Measurements from ENCODE around the gene IRX3. TPM values are rescaled to one million over a fixed set of nuclear protein-coding genes. Genes with fewer than 3 reads are reported as not detected.

The IRX3 gene
- 2.4 and 3.4 TPM in 2 replicates for total RNA-seq

GRCh38 chr16:54286366-54287130 is at the start of gene IRX3:
Gene IRX3 (minus strand): TSS chr16:54286787. CDS start chr16:54286050, 737 bp downstream.

Measured in tracheal epithelial cell (primary cell).